Hematopoietic multipotent progenitor cell treated with erythropoietin and hydrocortisone succinate and interleukin-3 and kit ligand, for 6 days (in vitro differentiated cells): ENCODE results near the gene GGCX.
A peak's percentile ranks its signal among the peaks of the same experiment; 100 is the strongest.
"Not testable (repeated sequence)": the region's sequence is repeated elsewhere in the genome, so short reads cannot be mapped to it uniquely, and the experiment has no call there.

Experiments used
- DNase-seq: peaks from one replicate; pipeline ENCODE4 v3.0.0-alpha.2; 2015

GGCX gene

DNA sequence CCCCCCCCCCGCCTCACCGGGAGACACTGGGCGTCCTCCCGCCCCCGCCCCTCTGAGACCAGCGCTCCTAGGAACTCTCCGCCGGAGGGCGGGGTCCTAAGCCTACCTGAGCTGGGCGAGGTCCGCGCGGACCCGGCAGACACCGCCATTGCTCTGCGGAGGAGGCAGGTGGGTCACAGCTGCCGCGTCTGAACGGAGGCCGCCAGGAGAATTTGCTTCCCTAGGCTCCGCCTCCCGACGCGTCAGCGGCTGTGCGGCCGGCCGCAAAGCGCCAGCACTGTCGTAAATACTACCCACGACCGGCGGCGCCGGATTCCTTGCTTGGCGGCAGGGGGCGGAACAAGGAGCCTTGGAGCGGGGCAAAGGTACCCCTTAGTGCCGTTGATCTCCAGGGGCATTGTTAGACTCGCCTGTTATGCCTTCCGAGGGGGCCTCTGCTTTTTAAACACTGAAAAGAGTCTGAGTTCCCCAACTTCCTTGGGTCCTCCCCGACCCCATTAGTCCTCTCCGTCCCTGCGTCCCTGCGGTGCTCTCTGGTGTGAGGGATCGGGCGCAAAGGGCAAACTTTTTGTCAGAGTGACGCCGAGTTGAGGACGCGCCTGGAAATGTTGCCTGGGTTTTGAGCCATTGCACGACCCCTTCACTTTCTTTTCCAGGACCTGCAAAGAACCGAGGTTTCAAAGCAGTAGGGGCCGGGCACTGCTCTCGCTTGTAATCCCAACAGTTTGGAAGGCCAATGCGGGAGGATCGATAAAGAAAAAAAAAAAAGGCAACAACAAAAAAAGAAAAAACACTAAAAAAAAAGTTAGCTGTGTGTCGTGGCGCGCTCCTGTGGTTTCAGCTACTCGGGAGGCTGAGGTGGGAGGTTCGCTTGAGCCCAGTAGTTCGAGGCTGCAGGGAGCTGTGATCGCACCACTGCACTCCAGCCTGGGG lies at the start of gene GGCX:
Gene GGCX (minus strand): TSS at position 214 of the 933 bp plus-strand sequence. CDS start 65 bp downstream, at position 149.
- peak; percentile 97 for DNase-seq

DNA sequence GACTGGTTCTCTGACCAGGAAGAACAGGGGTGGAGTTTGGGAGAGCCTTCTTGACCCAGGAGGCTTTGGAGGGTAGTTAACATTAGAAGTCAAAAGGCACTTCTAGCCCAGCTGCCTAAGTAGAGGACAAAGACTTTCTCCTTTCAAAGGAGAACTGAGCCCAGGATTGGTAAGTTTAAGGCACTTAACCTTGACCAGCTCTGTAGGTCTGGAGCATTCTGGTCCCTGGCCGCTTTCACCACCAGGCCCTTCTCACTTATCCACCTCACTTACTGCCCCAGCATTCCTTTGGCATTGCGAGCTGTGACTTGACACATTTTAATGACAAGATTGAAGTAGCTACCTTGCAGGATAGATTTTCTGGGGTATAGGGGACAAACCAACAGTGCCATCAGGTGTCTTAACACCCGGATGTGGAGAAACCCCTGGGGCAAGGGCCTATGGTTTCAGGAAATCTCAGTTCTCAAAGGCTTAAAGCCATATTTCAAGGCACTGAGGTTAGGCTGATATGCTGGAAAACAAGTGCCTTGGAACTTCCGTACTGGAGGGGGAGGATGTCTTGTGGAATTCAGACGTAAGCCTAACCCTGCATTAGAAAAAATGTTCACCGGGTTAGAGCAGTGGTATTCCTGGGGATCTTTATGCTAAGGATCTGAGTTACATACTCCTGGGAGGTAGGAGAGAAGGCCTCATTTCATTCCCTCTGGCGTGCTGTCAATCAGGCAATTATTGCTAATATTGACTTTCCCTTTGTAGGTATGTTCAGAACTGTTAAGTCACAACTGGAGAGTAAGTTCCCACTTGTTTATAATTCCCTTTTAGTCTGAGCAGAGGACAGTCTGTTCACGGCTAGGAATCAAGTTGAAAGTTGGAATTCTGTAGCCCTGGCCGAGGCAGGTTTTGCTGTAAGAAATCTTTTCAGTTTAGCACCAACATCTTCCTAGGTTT lies 46.2 kb upstream of the GGCX start:
- DNase-seq = no peak

DNA sequence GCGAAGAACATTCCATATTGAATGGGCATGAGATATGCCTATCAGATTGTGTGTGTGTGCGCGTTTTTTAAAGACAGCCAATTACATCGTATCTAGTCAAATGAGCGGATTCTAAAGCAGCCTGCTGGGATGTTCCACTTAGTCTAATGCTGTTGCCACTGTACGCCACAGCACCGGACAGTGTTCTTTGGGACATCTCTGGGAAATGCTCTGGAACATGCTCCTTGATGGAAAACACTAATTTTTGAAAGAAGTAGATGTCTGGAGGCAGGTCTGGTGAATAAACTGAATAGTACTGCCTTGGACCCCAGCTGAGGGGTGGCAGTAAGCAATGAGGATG lies 44.8 kb upstream of the GGCX start:
- DNase-seq = no peak

DNA sequence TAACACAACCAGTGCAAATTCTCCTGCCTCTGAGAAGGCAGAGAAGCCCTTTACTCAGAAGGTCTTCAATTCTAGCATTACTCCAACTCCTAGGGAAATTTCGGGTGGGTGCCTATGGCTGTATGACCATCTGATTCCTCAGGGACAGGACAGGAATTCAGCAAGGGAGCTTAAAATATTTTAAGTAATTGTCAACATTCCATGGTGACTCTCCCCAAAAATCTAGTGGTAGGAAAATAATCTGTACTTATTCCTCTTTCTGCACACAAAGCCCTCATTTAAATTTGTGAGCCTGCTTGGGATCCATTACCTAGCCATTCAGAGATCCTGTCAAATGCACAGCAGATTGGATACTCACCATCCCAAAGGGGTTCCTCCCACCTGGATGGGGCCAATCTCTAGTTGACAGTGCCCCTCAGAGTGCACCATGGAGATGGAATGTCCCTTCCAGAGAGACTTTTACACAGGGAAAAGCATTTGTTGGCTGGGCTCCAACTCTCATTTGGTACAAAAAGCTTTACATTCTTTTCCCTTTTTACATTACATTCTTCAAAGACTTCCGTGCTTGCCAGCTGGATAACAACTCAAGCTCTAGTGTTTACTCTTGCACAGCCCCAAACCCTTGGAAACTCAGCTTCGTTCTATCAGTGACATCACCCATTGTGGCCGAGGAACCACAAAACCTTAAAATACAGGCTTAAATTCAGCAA lies 44.3 kb upstream of the GGCX start:
- DNase-seq = no peak

DNA sequence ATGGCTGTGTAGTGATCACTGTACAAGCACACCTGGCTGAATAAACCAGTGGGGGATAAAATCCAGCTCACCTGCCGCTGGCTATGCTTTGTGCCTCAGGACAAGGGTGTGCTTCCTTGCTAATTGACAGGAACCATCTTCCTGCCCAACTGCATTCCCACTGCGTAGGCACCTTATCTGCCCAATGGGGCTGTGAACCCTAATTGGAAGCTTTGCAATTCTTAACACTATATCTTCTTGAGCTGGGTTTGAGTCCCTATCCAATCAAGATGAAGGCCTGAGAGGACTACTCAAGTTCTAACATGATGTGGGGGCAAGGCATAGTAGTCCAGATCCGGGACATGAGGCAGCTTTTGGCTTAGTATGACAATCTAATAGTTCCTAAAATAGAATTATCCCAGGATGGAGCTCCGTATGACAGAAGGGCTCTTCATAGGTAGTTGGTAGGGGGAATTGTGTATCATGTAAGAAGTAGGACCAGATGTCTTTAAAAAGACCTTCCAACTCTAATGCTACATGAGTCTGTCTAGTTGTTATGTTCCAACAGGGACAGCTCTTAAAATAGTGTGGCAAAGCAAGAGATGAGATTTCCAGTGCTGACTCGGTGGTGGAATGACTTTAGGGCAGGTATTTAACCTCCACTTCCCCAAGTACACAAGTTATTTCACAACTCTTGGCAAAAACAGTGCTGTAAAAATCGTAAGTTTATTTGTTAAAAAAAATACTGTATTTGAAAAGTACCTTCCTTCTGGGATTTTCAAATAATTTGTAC lies 43.5 kb upstream of the GGCX start:
- no peak for DNase-seq

DNA sequence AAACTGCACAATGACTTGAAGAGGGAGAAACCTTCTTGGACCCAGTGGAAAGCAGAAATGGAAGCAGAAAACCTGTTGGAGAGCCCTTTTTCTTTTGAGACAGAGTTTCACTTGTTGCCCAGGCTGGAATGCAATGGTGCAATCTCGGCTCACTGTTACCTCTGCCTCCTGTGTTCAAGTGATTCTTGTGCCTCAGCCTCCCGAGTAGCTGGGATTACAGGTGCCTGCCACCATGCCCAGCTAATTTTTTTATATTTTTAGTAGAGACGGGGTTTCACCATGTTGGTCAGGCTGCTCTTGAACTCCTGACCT lies 42.8 kb upstream of the GGCX start:
- not testable (repeated sequence) for DNase-seq

DNA sequence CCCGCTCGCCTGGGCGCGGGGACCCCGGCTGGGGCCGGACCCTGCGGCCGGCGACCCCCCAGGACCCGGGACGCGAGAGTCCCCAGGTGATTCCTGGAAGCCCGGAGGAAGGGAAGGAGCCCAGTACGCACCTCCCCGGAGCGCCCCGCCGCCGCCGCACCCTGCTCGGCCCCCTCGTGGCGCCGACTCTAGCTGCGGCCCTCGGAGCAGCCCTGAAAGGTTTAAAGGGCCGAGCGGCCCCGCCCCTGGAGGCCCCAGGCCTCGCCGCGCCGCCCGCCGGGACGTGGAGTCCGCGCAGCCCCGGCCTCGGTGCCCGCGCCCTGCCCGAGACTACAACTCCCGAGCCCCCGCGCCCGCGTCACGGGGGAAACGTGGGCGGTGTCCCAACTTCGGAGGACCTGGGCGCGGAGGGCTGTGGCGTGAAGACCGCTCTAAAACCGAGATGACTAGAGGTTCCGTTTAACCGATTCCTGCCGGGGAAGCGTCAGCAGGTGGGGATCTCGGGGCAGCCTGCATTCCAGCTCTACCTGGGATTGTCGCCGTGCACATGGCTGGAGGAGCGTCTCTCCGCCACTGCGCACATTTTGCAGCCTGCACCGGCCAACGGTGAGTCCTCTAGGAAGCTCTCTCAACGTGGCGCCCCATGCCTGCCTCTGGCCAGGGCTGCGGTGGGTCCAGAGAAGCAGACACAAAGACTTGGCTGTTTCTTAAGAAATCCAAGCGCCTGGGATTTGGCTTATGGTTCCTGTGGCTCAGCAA lies 41.4 kb upstream of the GGCX start, which contains the start of gene TMEM150A:
Gene TMEM150A (minus strand): TSS at position 223 of the 759 bp plus-strand sequence. CDS start 750 bp downstream, outside the sequence.
- DNase-seq = peak; percentile 94

DNA sequence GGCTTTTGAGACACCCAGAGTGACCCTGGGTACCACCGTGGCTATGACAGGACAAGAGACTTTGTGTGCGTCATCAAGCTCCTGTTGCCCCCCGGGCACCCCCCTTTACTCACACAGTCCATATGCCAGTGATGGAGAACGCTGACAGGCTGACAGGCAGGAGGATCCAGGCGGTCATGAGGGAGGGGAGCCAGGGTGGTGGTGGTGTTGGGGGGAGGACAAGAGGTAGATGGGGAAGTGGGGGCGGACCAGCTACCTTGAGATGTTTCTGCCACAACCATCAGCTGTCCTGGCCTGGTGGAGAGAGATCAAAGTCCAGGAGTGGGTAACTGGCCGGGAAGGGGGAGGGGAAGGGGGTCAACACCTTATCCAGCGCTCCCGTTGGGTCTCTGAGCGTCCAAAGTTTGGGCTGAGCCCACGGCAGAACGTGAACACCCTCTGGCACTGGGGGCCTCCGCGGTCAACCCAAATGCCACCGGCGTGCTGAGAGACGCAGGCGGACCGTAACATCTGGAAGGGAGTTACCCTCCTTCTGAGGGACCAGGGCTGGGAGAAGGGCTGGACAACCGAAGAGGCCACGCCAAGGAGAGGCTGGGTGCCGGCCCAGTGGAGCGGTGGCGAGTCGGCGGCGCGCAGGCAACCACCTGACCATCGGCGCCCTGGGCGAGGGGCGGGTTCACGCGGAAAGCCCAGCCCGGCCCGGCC lies 40.6 kb upstream of the GGCX start:
- no peak for DNase-seq

DNA sequence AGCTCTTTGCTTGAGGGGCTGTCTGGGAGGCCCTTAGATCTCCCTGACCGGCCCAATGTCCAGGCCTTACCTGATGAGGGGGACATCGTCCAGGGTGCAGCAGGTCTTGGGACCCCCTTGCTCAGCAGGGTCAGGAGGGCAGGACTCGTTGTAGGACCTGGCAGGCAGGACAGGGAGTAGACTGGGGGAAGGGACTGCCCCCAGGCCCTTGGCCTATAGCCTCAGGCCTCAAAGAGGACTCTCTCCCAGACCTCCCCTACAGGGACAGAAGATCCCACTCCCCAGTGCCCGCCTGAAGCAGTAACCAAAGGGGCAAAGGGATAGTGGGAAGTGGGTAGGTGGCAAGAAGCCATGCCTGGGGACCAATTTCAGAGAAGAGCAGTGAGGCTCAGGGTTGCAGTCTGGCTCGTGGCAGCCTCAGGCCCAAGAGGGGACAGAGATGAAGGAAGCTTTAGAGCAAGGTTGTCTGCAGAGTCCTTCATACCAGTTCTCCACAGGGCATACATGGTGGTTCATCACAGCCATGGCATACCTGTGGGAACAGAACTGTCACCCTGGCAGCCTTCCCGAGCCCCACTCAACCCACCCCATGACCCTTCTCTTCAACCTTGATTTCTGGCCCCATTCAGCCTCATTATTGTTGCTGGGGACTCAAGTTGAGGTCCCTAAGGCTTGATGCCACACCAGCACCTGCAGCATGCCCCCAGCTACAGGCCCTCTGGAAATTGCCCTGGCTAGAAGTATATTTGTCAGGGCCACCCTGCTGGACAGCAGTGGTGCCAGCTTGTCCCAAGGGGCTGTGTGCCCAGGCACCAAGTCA lies 39.9 kb upstream of the GGCX start:
- no peak for DNase-seq

DNA sequence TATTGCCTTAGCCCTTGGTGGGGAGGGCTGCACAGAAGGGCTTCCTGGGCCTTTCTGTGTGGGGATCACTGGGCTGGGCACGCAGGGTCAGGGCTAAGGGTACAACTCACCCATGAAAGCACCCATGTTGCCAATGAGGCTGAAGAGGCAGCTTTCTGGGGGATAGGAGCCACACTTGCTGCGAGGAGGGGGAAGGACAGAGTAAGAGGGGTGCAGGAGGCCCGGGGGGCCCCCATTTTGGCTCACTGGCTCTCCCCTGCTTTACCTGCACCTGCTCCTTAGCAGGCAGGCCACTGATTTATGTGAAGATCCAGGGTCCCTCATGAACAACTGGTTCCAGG lies 38.9 kb upstream of the GGCX start:
- DNase-seq = no peak

DNA sequence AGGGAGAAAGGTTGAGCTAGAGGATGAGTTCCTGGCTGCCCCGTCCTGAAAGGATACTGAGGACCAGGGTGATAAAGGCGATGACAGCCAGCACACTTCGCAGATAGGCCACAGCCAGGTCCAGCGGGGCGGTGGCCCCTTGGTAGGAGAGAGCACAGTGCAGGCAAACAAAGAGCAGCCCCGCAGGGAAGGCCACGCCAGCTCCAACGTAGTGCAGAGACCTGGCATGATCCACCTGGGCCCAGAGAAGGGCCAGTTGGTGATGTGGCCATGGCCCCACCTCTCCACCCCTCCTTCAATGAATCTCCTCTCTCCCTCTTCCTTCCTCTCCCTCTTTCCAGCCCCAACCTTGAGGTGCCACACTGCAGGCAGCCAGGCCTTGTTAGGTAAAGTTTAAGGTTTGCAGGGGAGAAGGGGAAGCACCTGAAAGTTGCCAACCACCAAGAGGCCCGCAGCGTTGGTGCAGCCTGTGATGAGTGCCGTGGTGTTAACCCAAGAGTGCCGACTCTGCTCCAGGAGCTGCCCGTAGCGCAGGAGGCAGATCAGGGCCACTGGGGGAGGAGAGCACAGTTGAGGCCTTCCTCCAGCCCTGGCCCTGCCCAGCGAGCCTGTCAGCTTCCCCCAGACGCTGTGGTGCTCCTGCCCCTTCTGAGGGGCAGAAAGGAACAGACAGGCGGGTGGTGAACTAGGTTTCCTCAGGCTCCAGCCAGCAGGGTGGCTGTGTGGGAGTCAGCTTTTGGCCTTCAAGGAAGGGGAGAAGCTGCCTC lies 38.4 kb upstream of the GGCX start:
- no peak for DNase-seq

DNA sequence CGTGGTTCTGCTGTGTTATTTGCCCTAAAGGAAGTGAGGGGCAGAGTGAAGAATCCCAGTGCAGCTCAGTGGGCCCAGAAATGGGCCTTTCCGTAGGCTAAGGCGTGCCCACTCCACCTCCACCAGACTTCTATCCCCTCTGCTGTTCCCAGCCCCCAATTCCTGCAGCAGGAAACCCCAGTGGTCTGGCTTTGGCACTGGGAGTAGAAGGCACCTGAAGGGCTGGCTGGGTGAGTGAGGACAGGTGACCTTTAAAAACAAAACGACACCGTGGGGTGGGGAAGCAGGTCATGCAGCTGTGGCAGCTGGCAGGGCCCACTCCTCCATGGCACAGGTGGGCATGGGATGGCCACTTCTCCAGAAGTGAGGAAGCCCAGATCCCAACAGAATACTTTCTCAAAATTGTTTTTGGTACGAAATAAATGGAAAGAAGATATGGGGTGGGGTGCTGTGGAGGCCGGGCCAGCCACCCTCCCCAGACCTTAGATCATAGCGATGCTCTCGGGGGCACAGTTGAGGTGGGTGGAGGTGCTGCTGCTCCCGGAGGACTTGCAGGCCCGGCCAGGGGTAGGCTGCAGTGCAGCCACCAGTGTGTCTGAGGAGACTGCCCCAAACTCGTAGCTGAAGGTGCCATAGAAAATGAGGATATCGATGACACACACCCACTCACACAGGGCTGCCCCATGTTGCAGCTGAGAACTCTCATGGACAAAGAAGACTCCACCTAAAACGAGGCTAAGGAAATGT lies 37.5 kb upstream of the GGCX start:
- DNase-seq = no peak

DNA sequence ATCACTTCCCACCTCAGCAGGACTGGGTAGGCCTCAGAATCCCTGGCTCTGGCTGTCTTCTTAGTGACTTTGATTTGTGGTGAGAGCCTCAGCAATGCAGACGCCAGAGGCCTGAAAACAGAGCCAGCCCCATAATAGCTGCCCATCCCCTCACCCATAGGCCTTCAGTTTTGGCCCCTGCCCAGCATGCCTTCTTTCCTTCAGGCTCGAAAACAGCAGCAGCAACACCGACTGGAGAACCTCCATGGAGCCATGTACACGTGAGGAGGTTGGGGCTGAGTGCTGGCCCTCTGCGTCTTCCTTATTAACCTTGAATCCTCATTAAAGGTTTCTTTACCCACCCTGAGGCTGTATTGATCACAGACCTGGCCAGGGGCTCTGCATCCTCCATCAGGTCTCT lies 35.9 kb upstream of the GGCX start:
- no peak for DNase-seq

DNA sequence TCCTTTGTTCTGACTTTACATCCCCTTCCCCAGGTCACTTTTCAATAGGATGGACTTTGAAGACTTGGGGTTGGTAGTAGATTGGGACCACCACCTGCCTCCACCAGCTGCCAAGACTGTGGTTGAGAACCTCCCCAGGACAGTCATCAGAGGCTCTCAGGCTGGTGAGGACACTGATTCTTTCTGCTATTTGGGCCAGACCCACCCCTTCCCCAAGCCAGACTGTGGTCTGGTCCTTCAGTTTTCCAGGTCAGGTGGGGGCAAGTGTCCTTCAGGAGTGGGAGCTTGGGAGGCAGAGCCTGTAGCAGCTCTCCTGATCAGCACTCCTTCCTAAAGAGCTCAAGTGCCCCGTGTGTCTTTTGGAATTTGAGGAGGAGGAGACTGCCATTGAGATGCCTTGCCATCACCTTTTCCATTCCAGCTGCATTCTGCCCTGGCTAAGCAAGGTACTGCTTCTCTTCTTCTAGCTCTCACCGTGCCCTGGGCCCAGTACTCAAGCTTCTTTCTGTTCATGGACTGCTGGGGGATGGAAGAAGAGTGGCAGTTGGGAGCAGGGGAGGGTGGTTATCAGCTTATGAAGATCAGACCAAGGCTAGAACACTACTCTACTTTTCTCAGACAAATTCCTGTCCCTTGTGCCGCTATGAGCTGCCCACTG lies 35.3 kb upstream of the GGCX start:
- DNase-seq = no peak

DNA sequence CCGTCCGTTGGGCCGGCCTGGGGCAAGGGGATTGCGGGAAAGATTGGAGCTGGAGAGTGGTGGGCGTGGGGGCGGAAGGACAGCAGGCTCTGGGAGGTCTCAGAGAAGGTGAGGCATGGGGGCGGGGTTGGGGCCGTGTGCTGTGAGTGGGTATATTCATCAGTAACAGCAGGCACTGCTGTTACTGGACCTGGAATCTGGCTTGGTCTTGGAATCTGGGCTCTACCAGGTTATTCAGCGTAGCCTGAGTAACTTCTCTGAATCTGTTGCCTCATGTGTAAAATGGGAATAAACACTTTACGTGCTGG lies 34.7 kb upstream of the GGCX start:
- DNase-seq = peak; percentile 38

DNA sequence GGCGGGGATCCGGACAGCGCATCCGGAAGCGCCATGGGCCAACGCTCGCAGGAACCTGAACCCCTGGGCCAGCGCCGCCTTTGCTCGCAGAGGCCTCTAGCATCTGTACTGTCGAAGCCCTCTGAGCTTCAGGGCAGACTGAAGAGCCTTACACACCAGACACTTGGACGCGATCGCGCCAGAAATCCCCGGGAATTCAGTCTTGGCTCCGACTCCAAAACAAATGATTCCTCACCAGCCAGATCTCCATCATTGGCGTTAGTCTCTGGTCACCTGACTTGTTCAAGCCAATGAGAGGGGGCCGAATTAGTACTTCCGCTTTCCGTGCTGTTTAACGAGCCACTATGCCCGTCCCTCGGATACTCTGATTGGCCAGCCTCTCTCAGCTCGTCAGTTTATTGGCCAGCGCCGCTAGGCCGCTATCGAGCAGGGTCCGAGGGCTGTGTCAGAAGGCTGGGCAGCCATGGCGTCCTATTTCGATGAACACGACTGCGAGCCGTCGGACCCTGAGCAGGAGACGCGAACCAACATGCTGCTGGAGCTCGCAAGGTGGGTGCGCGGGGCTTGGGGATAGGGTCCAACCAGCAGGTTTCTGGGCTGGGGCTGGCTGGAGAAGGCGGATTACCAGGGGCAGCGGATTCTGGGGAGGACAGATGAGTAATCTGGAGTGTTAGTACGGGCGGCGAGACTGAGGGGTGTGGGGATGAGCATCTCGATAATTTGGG lies 34.2 kb upstream of the GGCX start, which contains the start of gene RNF181:
Gene RNF181 (plus strand): TSS at position 445 of the 725 bp plus-strand sequence. CDS start 19 bp downstream, at position 464.
- DNase-seq = peak; percentile 100

DNA sequence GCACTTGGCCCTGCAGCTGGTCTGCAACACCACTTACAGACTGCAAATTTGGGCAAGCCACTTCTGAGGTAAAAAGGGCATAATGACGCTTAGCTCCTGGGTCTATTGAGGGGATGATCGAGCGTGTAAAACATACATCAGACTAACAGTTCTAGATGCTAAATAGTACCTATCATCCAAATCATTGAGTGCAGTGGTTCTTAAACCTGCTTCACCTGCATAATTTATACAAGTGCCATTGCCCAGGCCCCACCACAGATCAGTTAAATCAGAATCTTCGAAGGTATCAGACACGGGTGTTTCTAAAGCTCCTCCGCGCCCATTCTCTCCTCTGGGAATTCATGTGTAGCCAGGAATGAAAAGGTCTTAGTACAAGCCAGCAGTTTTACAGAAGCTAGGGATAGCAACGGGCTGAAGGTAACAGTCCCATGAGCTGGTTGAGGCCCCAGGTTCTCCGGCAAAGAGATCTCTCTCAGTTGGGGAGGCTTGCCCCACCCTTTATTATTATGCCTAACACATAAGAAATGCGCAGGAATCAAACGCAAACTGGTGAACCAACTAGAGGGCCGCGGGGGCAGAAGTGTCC lies 33.5 kb upstream of the GGCX start:
- DNase-seq = no peak
